Hematopoietic multipotent progenitor cell treated with erythropoietin and hydrocortisone succinate and interleukin-3 and kit ligand, for 6 days (in vitro differentiated cells): ENCODE measurements around the gene CD7.
A peak's percentile ranks its signal among the peaks of the same experiment; 100 is the strongest.

Source experiments
- DNase-seq: peaks from one replicate; pipeline ENCODE4 v3.0.0-alpha.2; 2015

Gene CD7

DNA sequence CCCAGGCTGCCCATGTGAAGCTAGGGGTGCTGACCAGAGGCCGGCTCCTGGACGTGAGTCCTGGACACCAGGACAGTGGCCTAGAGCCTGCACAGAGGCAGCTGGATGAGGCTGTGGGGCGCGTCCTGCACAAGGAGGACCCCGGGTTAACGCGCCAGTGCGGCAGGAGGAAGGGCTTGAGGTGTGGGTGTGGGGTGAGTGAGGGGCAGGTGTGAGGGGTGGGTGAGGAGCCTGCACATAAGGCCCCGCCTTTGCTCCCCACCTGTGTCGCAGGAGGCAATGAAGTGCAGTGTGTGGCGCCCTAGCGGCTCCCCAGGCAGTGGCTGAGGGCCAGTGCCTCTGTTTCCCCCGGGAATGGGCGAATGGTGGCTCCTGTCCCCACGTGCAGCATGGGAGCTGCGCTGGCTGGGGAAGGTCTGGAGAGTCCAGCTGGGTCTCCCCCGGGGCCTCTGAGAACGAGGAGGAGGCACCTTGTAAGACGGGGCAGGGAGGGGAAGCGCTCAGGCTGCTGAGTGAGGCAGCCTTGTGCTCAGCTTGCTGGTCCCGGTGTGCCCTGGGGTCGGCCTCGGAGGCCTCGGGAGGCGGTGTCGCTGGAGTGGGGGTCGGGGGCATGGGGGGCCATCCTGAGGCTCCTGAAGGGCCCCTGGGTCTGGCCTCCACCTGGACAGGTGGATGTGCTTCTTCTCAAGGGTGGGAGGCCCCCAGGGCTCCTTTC, 3.2 kb downstream of the CD7 start:
- DNase-seq: no peak

DNA sequence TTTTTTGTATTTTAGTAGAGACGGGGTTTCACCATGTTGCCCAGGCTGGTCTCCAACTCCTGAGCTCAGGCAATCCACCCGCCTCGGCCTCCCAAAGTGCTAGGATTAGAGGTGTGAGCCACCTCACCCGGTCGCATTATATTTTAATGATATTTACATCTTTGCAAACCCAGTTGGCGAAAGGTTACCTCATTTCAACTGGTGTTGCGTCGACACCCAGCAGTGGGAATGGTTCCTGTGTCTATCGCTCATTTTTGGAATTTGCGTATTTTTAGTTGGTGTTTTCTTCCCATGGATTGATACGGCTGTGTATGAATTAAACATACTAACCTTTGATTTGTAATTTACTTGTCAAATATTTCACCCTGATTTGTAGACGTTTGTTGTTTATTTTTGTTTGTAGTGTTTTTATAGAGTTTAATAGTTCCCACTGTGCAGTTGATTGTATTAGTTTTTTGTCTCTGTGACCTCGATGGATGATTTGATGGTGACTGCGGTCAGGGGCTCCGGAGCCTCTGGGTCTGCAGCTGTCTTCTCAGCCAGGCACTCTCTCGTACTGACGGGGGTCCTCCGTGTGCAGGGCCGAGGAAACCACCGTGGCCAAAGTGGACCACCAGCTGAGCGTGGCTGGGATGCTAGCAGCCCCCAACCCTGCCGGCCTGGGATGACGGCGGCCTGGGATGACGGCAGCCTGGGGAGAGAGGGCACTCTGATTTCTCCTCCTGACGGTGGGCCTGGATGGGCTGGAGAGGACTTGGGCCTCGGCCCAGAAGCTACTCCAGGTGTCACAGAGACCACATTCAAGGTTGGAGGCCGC, 4.0 kb downstream of the CD7 start:
- DNase-seq: no peak

DNA sequence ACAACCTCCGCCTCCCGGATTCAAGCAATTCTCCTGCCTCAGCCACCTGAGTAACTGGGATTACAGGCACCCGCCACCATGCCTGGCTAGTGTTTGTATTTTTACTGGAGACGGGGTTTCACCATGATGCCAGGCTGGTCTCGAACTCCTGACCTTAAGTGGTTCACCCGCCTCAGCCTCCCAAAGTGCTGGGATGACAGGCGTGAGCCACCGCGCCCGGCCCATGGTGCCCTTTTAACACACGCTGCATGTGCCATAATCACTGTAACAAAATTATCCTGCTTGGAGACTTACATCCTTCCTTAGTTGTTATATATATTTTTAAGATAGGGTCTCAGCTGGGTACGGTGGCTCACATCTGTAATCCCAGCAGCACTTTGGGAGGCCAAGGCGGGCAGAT, 5.4 kb downstream of the CD7 start:
- no peak for DNase-seq

DNA sequence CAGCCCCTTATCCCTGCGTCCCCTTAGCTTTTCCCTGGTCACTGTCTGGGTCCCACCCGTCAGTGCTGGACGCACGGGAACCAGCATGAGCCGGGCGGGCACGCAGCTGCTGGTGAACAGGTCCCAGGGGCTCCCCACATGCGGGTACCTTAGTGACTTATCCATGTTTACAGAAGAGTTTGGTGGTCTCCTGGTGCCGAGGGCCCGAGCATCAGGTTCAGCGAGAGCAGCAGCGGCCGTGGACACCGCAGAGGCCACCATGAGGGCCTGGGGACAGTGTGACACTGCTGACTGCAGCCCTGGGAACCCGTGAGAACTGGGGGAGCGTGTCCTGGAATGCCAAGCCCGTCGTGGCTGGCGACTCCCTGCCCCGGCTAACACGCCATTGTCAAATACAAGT, 6.5 kb downstream of the CD7 start:
- DNase-seq: no peak

DNA sequence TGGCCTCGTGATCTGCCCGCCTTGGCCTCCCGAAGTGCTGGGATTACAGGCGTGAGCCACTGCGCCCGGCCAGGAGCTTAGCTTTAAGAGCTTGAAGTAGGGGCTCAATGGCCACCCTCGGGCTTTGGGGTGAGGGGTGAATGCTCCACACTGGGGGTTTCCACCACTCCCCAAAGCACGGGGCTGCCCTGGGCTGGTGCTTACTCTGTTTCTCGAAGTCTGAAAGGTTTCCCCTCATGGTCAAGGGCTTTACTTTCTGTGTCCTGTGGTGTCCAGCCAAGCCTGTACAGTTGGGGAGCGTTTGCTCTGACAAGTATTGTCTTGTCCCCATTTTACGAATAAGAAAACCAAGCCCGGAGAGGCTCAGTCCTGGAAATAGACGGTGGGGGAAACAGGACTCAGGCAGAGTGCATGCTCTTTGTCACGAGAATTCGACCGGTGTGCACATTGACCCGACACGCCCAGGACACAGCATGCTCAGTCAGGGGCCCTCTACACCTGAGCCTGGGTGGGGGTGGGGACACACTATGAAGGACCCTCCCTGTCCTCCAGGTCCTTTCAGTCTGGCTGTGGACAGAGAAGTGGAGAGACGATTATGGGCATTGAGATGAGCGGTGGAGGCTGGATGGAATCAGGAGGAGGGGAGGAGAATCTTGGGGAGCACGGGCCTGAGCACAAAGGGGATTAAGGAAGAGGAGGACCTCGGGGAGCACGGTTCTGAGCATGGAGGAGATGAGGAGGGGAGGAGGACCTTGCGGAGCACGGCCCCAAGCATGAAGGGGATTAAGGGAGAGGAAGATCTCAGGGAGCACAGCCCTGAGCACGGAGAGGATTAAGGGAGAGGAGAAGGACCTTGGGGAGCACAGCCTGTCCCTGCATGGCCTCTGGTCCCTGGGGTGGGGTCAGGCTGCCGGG, 7.5 kb downstream of the CD7 start:
- no peak for DNase-seq

DNA sequence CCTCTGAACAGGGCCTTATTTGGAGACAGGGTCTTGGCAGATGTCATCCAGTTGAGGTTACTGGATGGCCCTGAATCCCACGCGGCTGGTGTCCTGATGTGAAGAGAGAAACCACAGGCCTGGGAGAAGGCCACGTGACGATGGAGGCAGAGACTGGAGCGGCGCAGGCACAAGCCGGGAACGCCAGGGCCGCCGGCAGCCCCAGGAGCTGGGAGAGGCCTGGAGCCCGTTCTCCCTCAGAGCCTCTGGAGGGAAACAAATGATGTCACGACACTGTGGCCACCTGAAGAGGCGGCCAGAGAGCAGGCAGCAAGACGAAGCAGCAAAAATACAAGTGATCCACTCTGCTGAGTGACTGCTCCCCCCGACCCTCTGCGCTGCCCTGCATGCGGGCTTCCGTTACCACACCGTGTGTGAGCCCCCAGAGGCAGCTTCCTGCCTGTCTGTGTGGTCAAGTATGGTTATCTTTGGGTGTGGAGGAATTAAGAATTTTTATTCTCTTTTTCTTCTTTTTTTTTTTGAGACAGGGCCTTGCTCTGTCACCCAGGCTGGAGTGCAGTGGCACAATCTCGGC, 11.6 kb downstream of the CD7 start:
- DNase-seq: peak; percentile 55

DNA sequence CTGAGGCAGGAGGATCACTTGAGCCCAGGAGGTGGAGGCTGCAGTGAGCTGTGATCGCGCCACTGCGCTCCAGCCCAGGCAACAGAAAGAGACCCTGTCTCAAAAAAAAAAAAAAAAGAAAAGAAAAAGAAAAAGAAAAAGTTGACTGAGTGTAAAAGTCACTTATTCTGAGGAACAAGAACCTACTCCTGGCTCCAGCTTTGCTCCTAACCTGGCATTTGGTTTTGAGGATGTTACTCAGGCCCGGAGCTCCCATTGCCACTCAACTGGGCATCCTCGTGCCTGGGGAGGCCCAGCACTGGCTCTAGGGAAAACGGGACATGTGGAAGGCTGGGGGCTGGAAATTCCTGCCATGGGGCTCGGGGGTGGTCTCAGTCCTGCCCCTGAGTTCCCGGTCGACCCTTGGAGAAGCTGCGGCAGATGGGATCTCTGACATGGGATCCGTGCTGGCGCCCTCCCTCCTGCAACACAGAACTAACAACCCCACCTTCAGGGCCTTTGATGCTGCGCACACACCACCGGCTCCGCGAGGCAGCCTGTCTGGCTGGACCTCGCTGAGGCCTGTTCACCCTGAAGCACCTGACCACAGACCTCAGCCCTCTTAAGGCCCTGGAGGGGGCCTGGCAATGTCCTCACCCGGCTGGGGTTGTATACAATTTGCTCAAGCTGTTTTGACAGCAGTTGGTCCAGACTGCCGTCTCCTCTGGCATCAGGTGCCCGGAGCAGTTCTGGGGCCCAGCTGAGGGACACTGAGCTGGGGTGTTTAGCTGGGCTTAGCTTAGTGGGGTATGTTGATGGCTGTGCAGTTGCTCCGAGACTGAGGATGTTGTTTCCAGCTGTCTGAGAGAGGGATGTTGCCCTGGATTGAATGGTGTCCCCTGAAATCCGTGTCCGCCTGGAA, 12.3 kb downstream of the CD7 start:
- DNase-seq: no peak

GRCh38 chr17:82303944-82304808, 13.2 kb downstream of the CD7 start:
- DNase-seq: no peak

GRCh38 chr17:82302991-82303943, 14.1 kb downstream of the CD7 start:
- DNase-seq: no peak

DNA sequence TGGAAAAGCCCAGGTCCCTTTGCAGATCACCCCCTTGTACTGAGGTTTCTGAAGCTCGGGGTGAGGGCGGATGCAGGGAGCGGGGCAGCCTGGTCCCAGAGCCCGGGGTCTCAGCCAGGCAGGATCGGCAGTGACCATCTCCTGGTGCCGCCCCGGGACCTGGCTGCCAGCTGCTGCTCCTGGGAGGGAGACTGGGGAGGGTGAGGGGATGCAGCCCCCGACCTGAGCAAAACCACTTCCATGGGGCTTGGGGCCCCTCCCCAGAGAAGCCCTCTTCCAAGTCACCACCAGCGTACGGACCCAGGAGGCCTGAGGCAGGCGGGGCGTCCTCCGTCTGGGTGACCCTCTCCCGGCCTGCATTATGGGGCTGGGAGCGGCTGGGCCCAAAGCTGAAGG, 14.8 kb downstream of the CD7 start:
- no peak for DNase-seq

- peak; percentile 54 for DNase-seq
Measured at GRCh38 chr17:82301916-82302567, 15.4 kb downstream of the CD7 start.

DNA sequence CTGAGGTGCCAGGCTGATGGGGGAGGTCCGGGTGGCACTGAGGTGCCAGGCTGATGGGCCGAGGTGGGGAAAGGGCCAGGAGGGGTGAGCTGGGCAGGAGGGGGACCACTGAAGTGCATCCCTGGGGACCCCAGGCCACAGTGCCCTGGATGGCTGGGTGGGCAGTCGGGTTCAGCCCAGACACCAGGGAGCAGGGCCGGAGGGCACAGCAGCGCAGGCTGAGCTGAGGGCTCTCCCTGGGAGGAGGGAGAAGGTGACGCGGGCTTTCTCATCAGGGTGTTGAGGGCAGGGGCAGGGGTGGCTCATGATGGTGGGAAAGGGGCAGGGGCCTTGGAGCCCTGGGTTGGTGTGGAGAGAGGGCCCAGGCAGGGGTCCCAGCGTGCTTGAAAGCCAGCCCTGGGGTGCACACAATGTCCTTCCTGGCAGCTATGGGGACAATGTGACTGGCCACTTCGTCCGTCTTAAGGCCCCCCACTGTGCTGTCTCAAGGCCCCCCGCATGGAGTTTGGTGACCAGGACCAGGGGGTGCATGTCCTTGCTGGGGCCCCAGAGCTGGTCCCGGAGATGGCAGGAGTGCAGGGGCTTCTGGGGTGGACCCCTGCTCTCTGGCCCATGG, 16.0 kb downstream of the CD7 start:
- no peak for DNase-seq

DNA sequence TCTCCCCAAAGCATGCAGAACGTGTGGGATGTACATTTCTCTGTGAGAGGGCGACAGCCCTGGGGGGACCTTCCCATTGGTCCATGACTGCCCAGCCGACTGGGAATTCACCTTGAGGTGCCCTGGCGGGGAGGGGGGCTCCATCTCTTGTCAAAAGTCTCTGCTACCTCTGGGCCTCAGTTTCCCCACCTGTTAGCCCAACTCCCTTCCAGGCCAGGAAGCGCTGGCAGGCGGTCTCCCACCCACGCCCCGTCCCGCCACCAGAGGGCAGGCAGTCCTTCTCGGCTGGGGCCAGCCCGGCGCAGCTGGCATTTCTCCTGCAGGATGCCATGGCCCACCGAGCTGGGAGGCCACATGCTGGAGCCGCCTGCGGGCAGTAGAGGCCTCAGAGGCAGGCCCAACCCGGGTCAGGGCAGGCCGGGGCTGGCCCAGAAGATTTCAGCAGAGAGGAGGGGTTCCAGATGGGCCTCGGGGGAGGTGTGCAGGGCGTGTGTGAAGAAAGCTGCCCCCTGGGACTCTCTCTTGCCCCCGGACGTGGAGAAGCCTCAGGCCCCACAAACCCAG, 16.6 kb downstream of the CD7 start:
- DNase-seq: peak; percentile 83

GRCh38 chr17:82300228-82300627, 17.2 kb downstream of the CD7 start:
- no peak for DNase-seq

- no peak for DNase-seq
Measured at GRCh38 chr17:82299452-82299851, 18.0 kb downstream of the CD7 start.

- DNase-seq: no peak
Measured at GRCh38 chr17:82298538-82299421, 18.6 kb downstream of the CD7 start.
